Uterus (tissue), 4 donors: ENCODE results near the gene TBC1D14. TPM values are rescaled to one million over a fixed set of nuclear protein-coding genes. Genes with fewer than 3 reads are reported as not detected.

Experiments used
- DNase-seq, 2 donors: peaks; one replicate each; pipeline ENCODE4 v3.0.0-alpha.2; 2019 to 2020
- H3K27ac ChIP-seq, 2 donors: fragments of 200-600 bp; sonication (generic); 1 replicate in 1 of 2; 2 replicates in 1 of 2; pipeline ENCODE4 v1.5.1; 2016 to 2018
- H3K27me3 ChIP-seq, 2 donors: fragments of 200-600 bp; sonication (generic); one replicate each; pipeline ENCODE4 v1.5.1; 2018 to 2019; ENCODE audit warnings: control low read depth in 1 of 2
- H3K36me3 ChIP-seq, 2 donors: fragments of 200-600 bp; sonication (generic); one replicate each; pipeline ENCODE4 v1.5.1; 2019; ENCODE audit warnings: control low read depth in 1 of 2
- H3K4me1 ChIP-seq, 2 donors: fragments of 200-600 bp; sonication (generic); one replicate each; pipeline ENCODE4 v1.5.1; 2018 to 2019; ENCODE audit warnings: control low read depth in 1 of 2
- H3K4me3 ChIP-seq, 2 donors: fragments of 200-600 bp; sonication (generic); 1 replicate in 1 of 2; 2 replicates in 1 of 2; pipeline ENCODE4 v1.5.1; 2018 to 2019; ENCODE audit warnings: mild to moderate bottlenecking in 1 of 2
- H3K9me3 ChIP-seq, 2 donors: fragments of 200-600 bp; sonication (generic); one replicate each; pipeline ENCODE4 v1.5.1; 2019; ENCODE audit warnings: control low read depth in 1 of 2
- POLR2A ChIP-seq, 2 donors: fragments of 450-650 bp; IDR thresholded peaks; one replicate each; pipeline ENCODE4 v1.6.1; 2016; ENCODE audit warnings: antibody characterized with exemption in 2 of 2, mild to moderate bottlenecking in 1 of 2, moderate library complexity in 1 of 2
- intact Hi-C: fragments of 100-400 bp; cut with DNase I; formaldehyde crosslinking; loops from one replicate; pipeline ENCODE4 v1.15.1; 2023; ENCODE audit warnings: low total_unique reads
- total RNA-seq, 4 donors: library from RNA; depleted of rRNA in 3 of 4; stranded (reverse); fragments of >200 nt in 3 of 4; gene quantifications; one replicate each; pipeline versions ENCODE4 v1.1.0 to v1.2.4, GENCODE V29; 2014 to 2023
- TF ChIP-seq, protein P1 (sequence below), 4 experiments: fragments of 200-600 bp in 2 of 4; fragments of 450-650 bp in 2 of 4; sonication (generic) in 2 of 4; IDR thresholded peaks; one replicate each; pipeline ENCODE4 v1.5.1; 2016 to 2019; ENCODE audit warnings: antibody characterized with exemption in 4 of 4, mild to moderate bottlenecking in 2 of 4, moderate library complexity in 1 of 4
- donor health status: DM: yes; HTN: yes; CAD: no.

TBC1D14 gene
- total RNA-seq, 4 donors from 2014 or later, result 16.9 to 61.2 (median 28.1) TPM

DNA sequence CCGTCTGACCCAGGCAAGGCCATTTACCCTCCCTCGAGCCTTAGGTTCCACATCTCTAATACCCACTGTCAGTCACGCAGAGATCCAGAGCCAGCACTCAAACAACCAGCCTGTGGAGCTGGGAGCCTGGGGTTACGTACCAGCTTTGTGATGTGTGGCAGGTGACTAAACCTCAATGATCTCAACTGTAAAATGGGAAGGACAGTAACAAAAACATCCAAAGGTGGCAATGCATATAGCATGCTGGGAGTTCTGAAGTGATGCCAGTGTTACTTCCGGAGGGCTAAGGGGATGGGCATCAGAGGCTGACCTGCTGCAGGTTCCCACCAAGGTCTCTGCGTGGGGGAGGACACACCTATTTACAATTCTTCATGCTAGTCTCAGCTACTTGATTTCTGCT is 152.2 kb downstream of the TBC1D14 start:
- Histone ChIP-seq H3K9me3 (no peaks in the 10 kb centered on the region), H3K4me3 (no peak overlapping the region), H3K27ac (no peak overlapping the region), H3K36me3 (no peaks in the 10 kb centered on the region), H3K4me1 (peaks cover 0 to 8% of the 10 kb centered on the region in 2 donors), H3K27me3 (no peaks in the 10 kb centered on the region)
- intact Hi-C loops, result no loop called here
- no peak for DNase-seq
- TF ChIP-seq POLR2A (IDR thresholded peaks at IDR 0.05), result no peak
- TF ChIP-seq, protein P1, sequence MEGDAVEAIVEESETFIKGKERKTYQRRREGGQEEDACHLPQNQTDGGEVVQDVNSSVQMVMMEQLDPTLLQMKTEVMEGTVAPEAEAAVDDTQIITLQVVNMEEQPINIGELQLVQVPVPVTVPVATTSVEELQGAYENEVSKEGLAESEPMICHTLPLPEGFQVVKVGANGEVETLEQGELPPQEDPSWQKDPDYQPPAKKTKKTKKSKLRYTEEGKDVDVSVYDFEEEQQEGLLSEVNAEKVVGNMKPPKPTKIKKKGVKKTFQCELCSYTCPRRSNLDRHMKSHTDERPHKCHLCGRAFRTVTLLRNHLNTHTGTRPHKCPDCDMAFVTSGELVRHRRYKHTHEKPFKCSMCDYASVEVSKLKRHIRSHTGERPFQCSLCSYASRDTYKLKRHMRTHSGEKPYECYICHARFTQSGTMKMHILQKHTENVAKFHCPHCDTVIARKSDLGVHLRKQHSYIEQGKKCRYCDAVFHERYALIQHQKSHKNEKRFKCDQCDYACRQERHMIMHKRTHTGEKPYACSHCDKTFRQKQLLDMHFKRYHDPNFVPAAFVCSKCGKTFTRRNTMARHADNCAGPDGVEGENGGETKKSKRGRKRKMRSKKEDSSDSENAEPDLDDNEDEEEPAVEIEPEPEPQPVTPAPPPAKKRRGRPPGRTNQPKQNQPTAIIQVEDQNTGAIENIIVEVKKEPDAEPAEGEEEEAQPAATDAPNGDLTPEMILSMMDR (IDR thresholded peaks at IDR 0.05), result no peak

DNA sequence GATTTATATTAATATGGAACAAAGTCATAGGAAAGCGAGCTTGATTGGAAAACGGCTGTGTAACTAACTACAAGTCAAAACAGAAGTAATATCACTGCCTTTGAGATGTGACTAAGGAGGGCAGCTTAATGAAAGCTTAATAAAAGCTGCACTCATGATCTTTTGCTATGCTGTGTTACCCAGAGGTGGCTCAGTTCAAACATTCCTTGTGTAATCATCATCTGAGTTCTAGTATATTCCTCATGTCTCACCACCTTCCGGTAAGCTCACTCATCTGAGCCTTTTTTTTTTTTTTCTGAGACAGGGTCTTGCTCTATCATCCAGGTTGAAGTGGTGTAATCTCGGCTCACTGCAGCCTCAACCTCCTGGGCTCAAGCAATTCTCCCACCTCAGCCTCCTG is 153.2 kb downstream of the TBC1D14 start:
- Histone ChIP-seq H3K4me3 (no peak overlapping the region), H3K27me3 (no peaks in the 10 kb centered on the region), H3K27ac (no peak overlapping the region), H3K9me3 (no peaks in the 10 kb centered on the region), H3K36me3 (no peaks in the 10 kb centered on the region), H3K4me1 (peaks cover 0 to 13% of the 10 kb centered on the region in 2 donors)
- intact Hi-C loops, result no loop called here
- DNase-seq, result no peak
- TF ChIP-seq, protein P1 (IDR thresholded peaks at IDR 0.05), result no peak
- TF ChIP-seq POLR2A (IDR thresholded peaks at IDR 0.05), result no peak

DNA sequence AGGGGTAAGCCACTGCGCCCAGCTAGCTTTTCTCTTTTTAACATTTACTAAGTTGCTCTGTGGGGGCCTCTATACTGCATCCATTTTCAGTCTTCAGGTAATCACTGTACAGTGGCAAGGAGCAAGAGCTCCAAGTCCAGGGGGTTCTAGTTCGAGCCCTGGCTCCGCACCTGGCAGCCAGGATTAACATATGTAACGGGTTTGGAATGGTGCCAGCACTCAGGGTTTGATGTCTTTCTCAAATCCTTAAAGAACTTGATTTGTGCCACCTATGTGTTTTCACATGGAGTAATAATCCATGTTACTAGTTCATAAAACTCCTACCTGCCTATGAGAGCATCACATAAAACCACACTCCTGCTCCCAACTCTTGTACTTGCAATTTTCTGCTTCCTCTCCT is 153.7 kb downstream of the TBC1D14 start:
- Histone ChIP-seq H3K27ac (no peak overlapping the region), H3K4me1 (peaks cover 0 to 13% of the 10 kb centered on the region in 2 donors), H3K27me3 (no peaks in the 10 kb centered on the region), H3K9me3 (no peaks in the 10 kb centered on the region), H3K36me3 (no peaks in the 10 kb centered on the region), H3K4me3 (no peak overlapping the region)
- TF ChIP-seq, protein P1 (IDR thresholded peaks at IDR 0.05), result no peak
- TF ChIP-seq POLR2A (IDR thresholded peaks at IDR 0.05), result no peak
- peak in 1 of 2 donors; percentile 2 for DNase-seq
- intact Hi-C loops, result no loop called here

DNA sequence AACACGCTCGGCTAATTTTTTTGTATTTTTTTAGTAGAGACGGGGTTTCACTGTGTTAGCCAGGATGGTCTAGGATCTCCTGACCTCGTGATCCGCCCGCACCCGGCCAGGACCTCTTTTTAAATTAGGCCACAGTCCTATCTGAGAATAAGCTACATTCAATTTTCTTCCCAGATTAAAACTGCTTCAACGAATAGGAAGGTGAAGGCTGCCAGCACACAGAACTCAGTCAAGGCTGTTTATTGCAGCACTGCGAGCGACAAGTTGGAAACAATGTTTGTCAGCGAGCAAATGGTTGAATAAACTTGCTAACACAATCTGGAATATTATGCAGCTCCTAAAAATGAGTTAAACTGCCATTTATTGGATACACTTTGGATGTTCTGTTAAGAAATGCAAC is 156.4 kb downstream of the TBC1D14 start:
- peaks cover 0 to 16% of the 10 kb centered on the region in 2 donors for H3K4me1 ChIP-seq
- no peaks in the 10 kb centered on the region for H3K36me3 ChIP-seq
- peak in 1 of 2 donors; percentile 9 for DNase-seq
- no peak for TF ChIP-seq POLR2A (IDR thresholded peaks at IDR 0.05)
- TF ChIP-seq, protein P1 (IDR thresholded peaks at IDR 0.05), result no peak
- H3K27ac ChIP-seq, result no peak overlapping the region
- intact Hi-C loops, result no loop called here
- H3K4me3 ChIP-seq, result no peak overlapping the region
- H3K9me3 ChIP-seq, result no peaks in the 10 kb centered on the region
- H3K27me3 ChIP-seq, result no peaks in the 10 kb centered on the region

DNA sequence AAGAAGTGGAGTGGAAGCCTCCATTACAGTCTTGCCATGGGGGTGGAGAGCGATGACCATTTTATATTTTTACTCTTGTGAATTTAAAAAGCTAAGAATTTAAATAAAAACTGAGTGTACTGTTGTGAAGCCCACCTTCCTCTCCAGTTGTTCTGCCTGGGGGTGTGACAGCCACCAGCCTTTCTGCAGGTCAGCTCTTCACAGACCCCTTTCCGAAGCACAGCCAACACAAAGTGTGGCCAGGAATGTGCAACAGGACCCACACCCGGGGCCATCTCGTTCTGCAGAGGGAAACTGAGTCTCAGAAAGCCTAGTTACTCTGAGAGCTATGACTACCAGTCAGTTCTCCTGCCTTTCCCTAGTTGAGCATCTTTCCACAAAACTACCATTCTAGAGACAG is 156.9 kb downstream of the TBC1D14 start:
- TF ChIP-seq, protein P1 (IDR thresholded peaks at IDR 0.05), result no peak
- no peak for TF ChIP-seq POLR2A (IDR thresholded peaks at IDR 0.05)
- Histone ChIP-seq H3K9me3 (no peaks in the 10 kb centered on the region), H3K27ac (no peak overlapping the region), H3K4me1 (peaks cover 0 to 16% of the 10 kb centered on the region in 2 donors), H3K4me3 (no peak overlapping the region), H3K27me3 (no peaks in the 10 kb centered on the region), H3K36me3 (no peaks in the 10 kb centered on the region)
- DNase-seq, result peak in 1 of 2 donors; percentile 12
- intact Hi-C loops, result no loop called here
